Prostate gland (tissue), 2 donors: ENCODE data around the gene MSMO1. TPM values are rescaled to one million over a fixed set of nuclear protein-coding genes. Genes with fewer than 3 reads are reported as not detected.

ENCODE experiments used
- DNase-seq: peaks from one replicate; pipeline ENCODE4 v3.0.0-alpha.2; 2019; ENCODE audit warnings: low spot score
- H3K27ac ChIP-seq, 2 donors: fragments of 200-600 bp; sonication (generic); 2 replicates each; pipeline ENCODE4 v1.5.1; 2017 to 2019
- H3K27me3 ChIP-seq: fragments of 200-600 bp; sonication (generic); replicated peaks from 2 replicates; pipeline ENCODE4 v1.5.1; 2019; ENCODE audit not compliant: insufficient read depth
- H3K36me3 ChIP-seq, 2 donors: fragments of 200-600 bp; sonication (generic); 1 replicate in 1 of 2; 2 replicates in 1 of 2; pipeline versions ENCODE4 v1.5.1 to v1.8.1; 2017 to 2019
- H3K4me1 ChIP-seq: fragments of 200-600 bp; sonication (generic); replicated peaks from 2 replicates; pipeline ENCODE4 v1.5.1; 2019
- H3K4me3 ChIP-seq, 2 donors: fragments of 200-600 bp; sonication (generic); 2 replicates each; pipeline ENCODE4 v1.5.1; 2017 to 2019
- H3K9me3 ChIP-seq: fragments of 200-600 bp; sonication (generic); 2 replicates; pipeline ENCODE4 v1.5.1; 2017
- POLR2A ChIP-seq: fragments of 450-650 bp; IDR thresholded peaks from one replicate; pipeline ENCODE4 v1.6.1; 2016; ENCODE audit warnings: antibody characterized with exemption, mild to moderate bottlenecking
- POLR2AphosphoS5 ChIP-seq: sonication (generic); formaldehyde crosslinking; IDR thresholded peaks from one replicate; pipeline ENCODE4 v1.6.1; 2017; ENCODE audit warnings: antibody characterized with exemption
- WGBS: methylation state at CpG from one replicate; pipeline ENCODE4 v1.1.5; 2018; 5-methylcytosine and 5-hydroxymethylcytosine counted together
- intact Hi-C: fragments of 100-400 bp; cut with DNase I; formaldehyde crosslinking; loops from one replicate; pipeline ENCODE4 v1.14.2; 2022
- total RNA-seq, 2 donors: library from RNA; depleted of rRNA; stranded (reverse); fragments of >200 nt; gene quantifications; one replicate each; pipeline ENCODE4 v1.1.0, GENCODE V29; 2016
- TF ChIP-seq, protein P1 (sequence below), 4 experiments: fragments of 200-600 bp in 2 of 4; fragments of 450-650 bp in 2 of 4; sonication (generic) in 2 of 4; IDR thresholded peaks; 1 replicate in 3 of 4; 2 replicates in 1 of 4; pipeline ENCODE4 v1.5.1; 2016 to 2019; ENCODE audit warnings: antibody characterized with exemption in 4 of 4, mild to moderate bottlenecking in 2 of 4, moderate library complexity in 2 of 4

Gene MSMO1
- total RNA-seq, 2 donors from 2014 or later: 45.0 to 76.9 TPM

DNA sequence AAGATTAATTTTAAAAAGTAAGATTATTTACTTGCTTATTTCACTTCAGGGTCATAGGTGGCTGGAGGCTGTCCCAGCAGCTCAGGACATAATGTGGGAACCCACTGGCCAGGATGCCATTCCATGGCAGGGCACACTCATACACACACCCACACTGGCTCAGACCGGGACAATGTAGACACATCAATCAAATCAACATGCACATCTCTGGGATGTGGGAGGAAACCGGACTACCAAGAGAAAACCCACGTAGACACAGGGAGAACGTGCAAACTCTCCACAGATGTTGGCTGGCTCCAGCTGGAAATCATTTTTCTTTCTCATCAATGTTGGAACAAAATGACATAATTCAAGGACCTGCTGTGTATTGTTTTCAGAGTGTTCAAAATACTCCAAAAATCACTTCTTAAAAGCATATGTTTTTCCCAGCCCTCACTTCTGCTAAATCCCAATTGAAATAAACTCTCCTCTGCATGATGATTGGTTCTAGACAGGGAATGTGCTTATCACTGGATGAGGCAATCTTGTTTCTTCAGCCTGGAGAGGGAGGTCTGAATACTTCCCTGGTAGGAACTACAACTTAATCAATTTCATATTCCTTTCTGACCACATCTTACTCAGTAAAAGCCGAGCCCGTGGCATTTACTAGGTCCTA lies 32.7 kb downstream of the MSMO1 start:
- 77% methylated on average over 6 of the region's 6 CpGs for WGBS
- no peak overlapping the region for H3K4me3 ChIP-seq

DNA sequence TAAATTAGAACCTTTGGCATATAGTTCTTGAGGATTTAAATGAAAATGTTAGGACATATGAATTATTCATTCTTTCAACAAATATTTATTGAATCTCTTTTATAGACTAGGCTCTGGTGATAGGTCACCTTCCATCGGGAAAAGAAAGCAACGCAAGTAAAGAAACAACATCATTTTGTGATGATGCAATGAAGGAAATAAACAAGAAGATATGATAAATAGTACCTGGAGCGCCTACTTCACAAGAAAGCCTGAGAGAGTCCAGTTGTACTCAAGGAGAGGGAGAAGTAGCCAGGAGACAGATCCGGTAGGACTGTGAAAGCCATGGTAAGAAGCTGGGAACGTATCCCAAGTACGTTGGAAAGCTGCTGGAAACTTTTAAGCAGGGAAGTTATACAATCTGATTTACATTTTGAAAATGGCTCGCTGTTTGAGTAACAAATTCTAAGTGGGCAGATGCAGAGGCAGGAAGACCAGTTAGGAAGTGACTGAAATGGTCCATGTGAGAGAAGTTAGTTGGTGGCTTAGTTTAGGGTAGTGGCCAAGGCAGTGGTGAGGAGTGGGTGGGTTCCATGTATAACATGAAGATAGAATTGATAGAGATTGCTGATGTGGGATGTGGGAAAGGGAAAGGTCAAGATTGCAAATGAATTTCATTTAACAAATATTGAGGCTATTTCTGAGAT lies 33.7 kb downstream of the MSMO1 start:
- no peaks in the 10 kb centered on the region for H3K36me3 ChIP-seq
- H3K4me1 ChIP-seq: no peaks in the 10 kb centered on the region
- no peak overlapping the region for H3K4me3 ChIP-seq
- TF ChIP-seq POLR2A: no peak
- TF ChIP-seq, protein P1, sequence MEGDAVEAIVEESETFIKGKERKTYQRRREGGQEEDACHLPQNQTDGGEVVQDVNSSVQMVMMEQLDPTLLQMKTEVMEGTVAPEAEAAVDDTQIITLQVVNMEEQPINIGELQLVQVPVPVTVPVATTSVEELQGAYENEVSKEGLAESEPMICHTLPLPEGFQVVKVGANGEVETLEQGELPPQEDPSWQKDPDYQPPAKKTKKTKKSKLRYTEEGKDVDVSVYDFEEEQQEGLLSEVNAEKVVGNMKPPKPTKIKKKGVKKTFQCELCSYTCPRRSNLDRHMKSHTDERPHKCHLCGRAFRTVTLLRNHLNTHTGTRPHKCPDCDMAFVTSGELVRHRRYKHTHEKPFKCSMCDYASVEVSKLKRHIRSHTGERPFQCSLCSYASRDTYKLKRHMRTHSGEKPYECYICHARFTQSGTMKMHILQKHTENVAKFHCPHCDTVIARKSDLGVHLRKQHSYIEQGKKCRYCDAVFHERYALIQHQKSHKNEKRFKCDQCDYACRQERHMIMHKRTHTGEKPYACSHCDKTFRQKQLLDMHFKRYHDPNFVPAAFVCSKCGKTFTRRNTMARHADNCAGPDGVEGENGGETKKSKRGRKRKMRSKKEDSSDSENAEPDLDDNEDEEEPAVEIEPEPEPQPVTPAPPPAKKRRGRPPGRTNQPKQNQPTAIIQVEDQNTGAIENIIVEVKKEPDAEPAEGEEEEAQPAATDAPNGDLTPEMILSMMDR (IDR thresholded peaks at IDR 0.05): no peak
- no peak for TF ChIP-seq POLR2AphosphoS5
- no peak for DNase-seq
- intact Hi-C loops: no loop called here
- no peak overlapping the region for H3K27ac ChIP-seq
- H3K9me3 ChIP-seq: no peaks in the 10 kb centered on the region
- 89% methylated on average over 7 of the region's 7 CpGs for WGBS
- H3K27me3 ChIP-seq: no peaks in the 10 kb centered on the region

More for the DNA sequence above, 32.7 kb downstream of the MSMO1 start:
- Histone ChIP-seq H3K27me3 (no peaks in the 10 kb centered on the region), H3K36me3 (no peaks in the 10 kb centered on the region), H3K9me3 (no peaks in the 10 kb centered on the region), H3K27ac (no peak overlapping the region), H3K4me1 (no peaks in the 10 kb centered on the region)
- no peak for TF ChIP-seq POLR2A
- TF ChIP-seq, protein P1 (IDR thresholded peaks at IDR 0.05): no peak
- TF ChIP-seq POLR2AphosphoS5: no peak
- intact Hi-C loops: no loop called here
- no peak for DNase-seq

DNA sequence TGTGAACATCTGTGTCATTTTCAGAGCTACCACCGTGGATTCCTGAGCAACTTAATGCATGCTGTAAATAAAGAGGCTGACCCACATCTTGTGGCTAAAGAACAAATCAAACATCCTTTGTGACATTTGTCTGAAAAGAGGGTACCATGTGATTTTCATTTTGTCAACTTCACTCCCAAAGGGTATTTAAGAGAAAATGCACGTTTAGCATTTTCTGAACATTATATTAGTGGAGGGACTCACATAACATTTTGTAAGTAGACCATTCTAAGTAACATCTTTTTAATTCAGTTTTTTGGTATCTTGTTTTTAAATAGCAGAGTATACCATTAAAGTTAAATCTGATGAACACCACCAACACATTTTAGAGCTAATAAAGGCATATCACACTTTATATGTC lies 34.3 kb downstream of the MSMO1 start:
- Histone ChIP-seq H3K9me3 (no peaks in the 10 kb centered on the region), H3K36me3 (no peaks in the 10 kb centered on the region), H3K27ac (no peak overlapping the region), H3K4me1 (no peaks in the 10 kb centered on the region), H3K4me3 (no peak overlapping the region), H3K27me3 (no peaks in the 10 kb centered on the region)
- no peak for DNase-seq
- TF ChIP-seq POLR2A (no peak), POLR2AphosphoS5 (no peak)
- TF ChIP-seq, protein P1 (IDR thresholded peaks at IDR 0.05): no peak
- 72% methylated on average over 2 of the region's 2 CpGs for WGBS
- intact Hi-C loops: no loop called here

DNA sequence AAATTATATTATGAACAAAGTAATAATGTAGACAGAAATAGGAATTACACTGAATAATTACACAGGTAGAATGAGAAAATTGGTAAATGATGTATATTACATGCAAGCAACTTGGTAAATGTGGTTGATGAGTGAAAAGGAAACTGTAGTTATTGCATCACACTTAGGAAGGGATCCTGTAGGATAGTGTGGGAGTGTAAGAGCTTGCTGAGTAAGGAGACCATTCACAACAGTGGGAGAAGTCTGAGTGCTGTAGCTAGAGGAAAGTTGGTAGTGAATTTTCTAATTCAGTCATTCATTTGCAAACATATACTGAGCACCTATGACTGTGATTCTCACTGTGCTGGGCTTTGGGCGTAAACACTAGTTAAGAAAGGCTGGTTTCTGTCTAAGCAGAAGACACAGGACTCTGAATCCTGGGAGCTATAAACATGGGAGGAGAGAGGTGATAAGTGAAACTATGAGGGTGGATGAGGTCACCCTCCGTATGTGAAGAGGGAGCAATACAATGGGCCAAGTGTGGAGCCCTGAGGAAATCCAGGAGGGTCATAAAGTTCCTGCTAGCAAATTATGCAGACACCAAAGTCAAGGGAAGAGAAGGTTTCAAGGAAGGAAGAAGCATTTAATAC lies 37.1 kb downstream of the MSMO1 start:
- DNase-seq: no peak
- H3K4me1 ChIP-seq: no peaks in the 10 kb centered on the region
- no peaks in the 10 kb centered on the region for H3K27me3 ChIP-seq
- intact Hi-C loops: no loop called here
- no peaks in the 10 kb centered on the region for H3K36me3 ChIP-seq
- TF ChIP-seq, protein P1 (IDR thresholded peaks at IDR 0.05): no peak
- H3K4me3 ChIP-seq: no peak overlapping the region
- WGBS: 70% methylated on average over 2 of the region's 2 CpGs
- no peak overlapping the region for H3K27ac ChIP-seq
- H3K9me3 ChIP-seq: no peaks in the 10 kb centered on the region
